NCI-H146 treated with DMSO at 0.1 percent for 48 hours (cell line): Measurements from ENCODE around the gene CCDC38.
"Not testable (repeated sequence)": the region's sequence is repeated elsewhere in the genome, so short reads cannot be mapped to it uniquely, and the experiment has no call there.

Source experiments
- DNase-seq: peaks from one replicate; lab custom pipeline; 2025; ENCODE audit not compliant: unreplicated experiment; lab: John Stamatoyannopoulos, UW

The CCDC38 gene

GRCh38 chr12:95942524-95943329 is at the start of gene CCDC38:
Gene CCDC38, minus strand, starts transcription at chr12:95942614. Its CDS starts 6,105 bp downstream, at chr12:95936509.
- peak; percentile 57 for DNase-seq

GRCh38 chr12:95990136-95990535 is 47.7 kb upstream of the CCDC38 start:
- no peak for DNase-seq

- no peak for DNase-seq
Observed at GRCh38 chr12:95989504-95990123, 47.2 kb upstream of the CCDC38 start.

- no peak for DNase-seq
Observed at GRCh38 chr12:95988506-95989275, 46.3 kb upstream of the CCDC38 start.

- DNase-seq: no peak
Observed at GRCh38 chr12:95986635-95987570, 44.5 kb upstream of the CCDC38 start.

- DNase-seq: no peak
Observed at GRCh38 chr12:95984682-95985081, 42.3 kb upstream of the CCDC38 start.

- no peak for DNase-seq
Observed at GRCh38 chr12:95982602-95983001, 40.2 kb upstream of the CCDC38 start.

GRCh38 chr12:95980437-95980836 is 38.0 kb upstream of the CCDC38 start:
- no peak for DNase-seq

GRCh38 chr12:95978774-95979173 is 36.4 kb upstream of the CCDC38 start:
- no peak for DNase-seq

GRCh38 chr12:95978351-95978750 is 35.9 kb upstream of the CCDC38 start:
- no peak for DNase-seq

- no peak for DNase-seq
Observed at GRCh38 chr12:95977764-95978305, 35.4 kb upstream of the CCDC38 start.

GRCh38 chr12:95976416-95976832 is 34.0 kb upstream of the CCDC38 start:
- DNase-seq: no peak

- no peak for DNase-seq
Observed at GRCh38 chr12:95975491-95975890, 33.1 kb upstream of the CCDC38 start.

GRCh38 chr12:95974358-95974757 is 31.9 kb upstream of the CCDC38 start:
- DNase-seq: no peak

GRCh38 chr12:95972832-95973456 is 30.5 kb upstream of the CCDC38 start:
- no peak for DNase-seq

GRCh38 chr12:95970905-95971304 is 28.5 kb upstream of the CCDC38 start:
- DNase-seq: no peak

- DNase-seq: not testable (repeated sequence)
Observed at GRCh38 chr12:95969116-95969515, 26.7 kb upstream of the CCDC38 start.

- DNase-seq: no peak
Observed at GRCh38 chr12:95967301-95967700, 24.9 kb upstream of the CCDC38 start.

- DNase-seq: no peak
Observed at GRCh38 chr12:95966287-95966870, 24.0 kb upstream of the CCDC38 start.

- DNase-seq: no peak
Observed at GRCh38 chr12:95963096-95963495, 20.7 kb upstream of the CCDC38 start.
